Neural cell (in vitro differentiated cells): ENCODE data around the gene TBC1D24. TPM values are rescaled to one million over a fixed set of nuclear protein-coding genes. Genes with fewer than 3 reads are reported as not detected.
"Not testable (repeated sequence)": the region's sequence is repeated elsewhere in the genome, so short reads cannot be mapped to it uniquely, and the experiment has no call there.

Source experiments
- H2AFZ ChIP-seq: fragments of 200-600, 300-800 bp; sonication (generic), shearing (Covaris generic); 2 replicates; pipeline ENCODE4 v1.6.0; 2014; ENCODE audit warnings: low read depth, mild to moderate bottlenecking, antibody characterized with exemption, low read length, moderate library complexity
- H3F3A ChIP-seq: fragments of 200-600 bp; shearing (Covaris generic); 2 replicates; pipeline ENCODE4 v1.6.1; 2016; ENCODE audit warnings: mild to moderate bottlenecking, moderate library complexity, mixed read lengths, antibody characterized with exemption, low read length; ENCODE audit not compliant: insufficient read depth, poor library complexity, severe bottlenecking
- H3K27ac ChIP-seq: fragments of 200-600, 300-800 bp; sonication (generic), shearing (Covaris generic); 2 replicates; pipeline ENCODE4 v1.5.1; 2014; ENCODE audit warnings: mild to moderate bottlenecking, low read length, moderate library complexity
- H3K27me3 ChIP-seq: fragments of 300-800, 200-600 bp; sonication (generic), shearing (Covaris generic); 2 replicates; pipeline ENCODE4 v1.6.0; 2014; ENCODE audit warnings: mild to moderate bottlenecking, low read depth, low read length, moderate library complexity; ENCODE audit not compliant: insufficient read depth
- H3K36me3 ChIP-seq: fragments of 300-800, 200-600 bp; sonication (generic), shearing (Covaris generic); 2 replicates; pipeline ENCODE4 v1.5.1; 2014; ENCODE audit warnings: mild to moderate bottlenecking, antibody characterized with exemption, low read length, moderate library complexity; ENCODE audit not compliant: insufficient read depth
- H3K4me2 ChIP-seq: fragments of 300-800, 200-600 bp; sonication (generic), shearing (Covaris generic); 2 replicates; pipeline ENCODE4 v1.6.0; 2014; ENCODE audit warnings: mild to moderate bottlenecking, low read length
- H3K4me3 ChIP-seq: fragments of 300-800, 200-600 bp; sonication (generic), shearing (Covaris generic); 2 replicates; pipeline ENCODE4 v1.5.1; 2014; ENCODE audit warnings: mild to moderate bottlenecking, low read length, moderate library complexity
- H3K79me2 ChIP-seq: fragments of 200-600 bp; shearing (Covaris generic); replicated peaks from 2 replicates; pipeline ENCODE4 v1.6.0; 2014; ENCODE audit warnings: mild to moderate bottlenecking, low read length, moderate library complexity; ENCODE audit not compliant: insufficient read depth
- H3K9ac ChIP-seq: fragments of 300-800, 200-600 bp; sonication (generic), shearing (Covaris generic); 2 replicates; pipeline ENCODE4 v1.6.1; 2016; ENCODE audit warnings: mild to moderate bottlenecking, low read length, mixed read lengths
- H3K9me2 ChIP-seq: fragments of 200-600 bp; shearing (Covaris generic); 2 replicates; pipeline ENCODE4 v1.6.1; 2016; ENCODE audit warnings: mild to moderate bottlenecking, low read length, mixed read lengths; ENCODE audit not compliant: insufficient read depth
- H3K9me3 ChIP-seq: fragments of 200-600, 300-800 bp; sonication (generic), shearing (Covaris generic); 2 replicates; pipeline ENCODE4 v1.6.1; 2016; ENCODE audit warnings: mild to moderate bottlenecking, mixed run types, low read length, moderate library complexity, mixed read lengths
- H4K20me1 ChIP-seq: fragments of 200-600 bp; shearing (Covaris generic); 2 replicates; pipeline ENCODE4 v1.6.1; 2016; ENCODE audit warnings: mild to moderate bottlenecking, mixed run types; ENCODE audit not compliant: insufficient read depth
- EP300 ChIP-seq: fragments of 450-650 bp; conservative IDR thresholded peaks from 2 replicates; pipeline ENCODE4 v1.6.1; 2014; ENCODE audit warnings: antibody characterized with exemption, mild to moderate bottlenecking, moderate library complexity; ENCODE audit not compliant: poor library complexity, severe bottlenecking
- EZH2 ChIP-seq: fragments of 200-600, 300-800 bp; shearing (Covaris generic), sonication (generic); IDR thresholded peaks from 2 replicates; pipeline ENCODE4 v1.6.1; 2014; ENCODE audit warnings: antibody characterized with exemption, low read length, borderline replicate concordance, mild to moderate bottlenecking; ENCODE audit not compliant: insufficient read depth, poor library complexity, severe bottlenecking
- MXI1 ChIP-seq: fragments of 450-650 bp; conservative IDR thresholded peaks from 2 replicates; pipeline ENCODE4 v1.6.1; 2014; ENCODE audit warnings: antibody characterized with exemption, mild to moderate bottlenecking; ENCODE audit not compliant: poor library complexity, severe bottlenecking
- POLR2AphosphoS5 ChIP-seq: IDR thresholded peaks from 2 replicates; pipeline ENCODE4 v1.6.1; 2012
- RAD21 ChIP-seq: fragments of 450-650 bp; conservative IDR thresholded peaks from 2 replicates; pipeline ENCODE4 v1.6.1; 2014; ENCODE audit warnings: antibody characterized with exemption, mild to moderate bottlenecking, moderate library complexity
- SMC3 ChIP-seq: fragments of 450-650 bp; conservative IDR thresholded peaks from 2 replicates; pipeline ENCODE4 v1.6.1; 2014; ENCODE audit warnings: antibody characterized with exemption, mild to moderate bottlenecking, moderate library complexity; ENCODE audit not compliant: poor library complexity
- TAF1 ChIP-seq: IDR thresholded peaks from 2 replicates; pipeline ENCODE4 v1.6.1; 2012; ENCODE audit warnings: low read depth
- polyA plus RNA-seq: library from polyadenylated mRNA; depleted of rRNA; stranded (reverse); fragments of >200 nt; gene quantifications from 2 replicates; pipeline ENCODE4 v1.2.3, GENCODE V29; 2014
- TF ChIP-seq, protein P1 (sequence below): IDR thresholded peaks from 2 replicates; pipeline ENCODE4 v1.6.1; 2012; ENCODE audit warnings: borderline replicate concordance
- TF ChIP-seq, protein P2 (sequence below): fragments of 450-650 bp; IDR thresholded peaks from 2 replicates; pipeline ENCODE4 v1.5.1; 2014; ENCODE audit warnings: antibody characterized with exemption, mild to moderate bottlenecking, moderate library complexity; ENCODE audit not compliant: poor library complexity, severe bottlenecking

TBC1D24 gene
- polyA plus RNA-seq, 1 donor from 2014 or later = 27.1 TPM

DNA sequence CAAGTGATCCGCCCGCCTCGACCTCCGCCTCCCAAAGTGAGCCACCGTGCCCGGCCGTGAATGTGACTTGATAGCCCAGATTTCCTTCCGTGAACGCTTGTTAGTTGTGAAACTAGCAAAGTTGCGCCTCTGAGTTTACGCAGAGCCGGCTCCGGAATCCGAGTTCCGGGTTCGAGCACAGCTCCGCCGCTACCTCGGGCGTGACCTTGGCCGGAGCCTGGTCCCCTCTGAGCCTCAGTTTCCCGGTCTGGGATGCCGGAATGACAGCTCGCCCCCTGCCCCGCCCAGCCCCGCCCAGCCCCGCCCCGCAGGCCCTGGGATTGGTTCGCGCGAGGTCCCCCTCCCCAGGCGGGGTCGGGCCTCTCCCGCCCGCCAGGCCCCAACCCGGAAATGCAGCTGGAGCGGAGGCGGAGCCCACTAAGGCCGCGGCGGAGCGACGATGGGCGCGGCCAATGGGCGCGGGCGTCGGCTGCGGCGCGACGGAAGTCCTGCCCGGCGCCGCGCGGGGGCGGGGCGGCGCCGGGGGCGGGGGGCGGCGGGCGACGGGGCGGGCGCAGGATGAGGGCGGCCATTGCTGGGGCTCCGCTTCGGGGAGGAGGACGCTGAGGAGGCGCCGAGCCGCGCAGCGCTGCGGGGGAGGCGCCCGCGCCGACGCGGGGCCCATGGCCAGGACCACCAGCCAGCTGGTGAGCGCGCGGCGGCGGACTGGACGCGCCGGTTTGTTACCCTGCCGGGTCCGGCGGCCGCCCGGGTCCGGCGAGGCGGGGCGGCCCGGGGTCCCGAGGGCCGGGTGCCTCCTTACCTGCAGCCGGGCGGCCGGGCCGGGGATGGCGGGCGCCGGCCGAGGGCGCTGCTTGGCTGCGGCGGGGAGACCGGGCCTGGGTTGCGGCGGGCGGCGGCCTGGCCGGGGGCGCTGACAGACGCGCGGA is 62.8 kb downstream of the TBC1D24 start, which contains the start of gene PDPK1:
PDPK1 (plus strand) TSS at position 571 of the 929 bp plus-strand sequence; CDS start at position 663, 92 bp downstream.
- TF ChIP-seq MXI1 = peak; percentile 20
- no peak for TF ChIP-seq RAD21
- peak; percentile 62 for TF ChIP-seq POLR2AphosphoS5
- no peak for TF ChIP-seq SMC3
- TF ChIP-seq EP300 = no peak
- TF ChIP-seq, protein P1, sequence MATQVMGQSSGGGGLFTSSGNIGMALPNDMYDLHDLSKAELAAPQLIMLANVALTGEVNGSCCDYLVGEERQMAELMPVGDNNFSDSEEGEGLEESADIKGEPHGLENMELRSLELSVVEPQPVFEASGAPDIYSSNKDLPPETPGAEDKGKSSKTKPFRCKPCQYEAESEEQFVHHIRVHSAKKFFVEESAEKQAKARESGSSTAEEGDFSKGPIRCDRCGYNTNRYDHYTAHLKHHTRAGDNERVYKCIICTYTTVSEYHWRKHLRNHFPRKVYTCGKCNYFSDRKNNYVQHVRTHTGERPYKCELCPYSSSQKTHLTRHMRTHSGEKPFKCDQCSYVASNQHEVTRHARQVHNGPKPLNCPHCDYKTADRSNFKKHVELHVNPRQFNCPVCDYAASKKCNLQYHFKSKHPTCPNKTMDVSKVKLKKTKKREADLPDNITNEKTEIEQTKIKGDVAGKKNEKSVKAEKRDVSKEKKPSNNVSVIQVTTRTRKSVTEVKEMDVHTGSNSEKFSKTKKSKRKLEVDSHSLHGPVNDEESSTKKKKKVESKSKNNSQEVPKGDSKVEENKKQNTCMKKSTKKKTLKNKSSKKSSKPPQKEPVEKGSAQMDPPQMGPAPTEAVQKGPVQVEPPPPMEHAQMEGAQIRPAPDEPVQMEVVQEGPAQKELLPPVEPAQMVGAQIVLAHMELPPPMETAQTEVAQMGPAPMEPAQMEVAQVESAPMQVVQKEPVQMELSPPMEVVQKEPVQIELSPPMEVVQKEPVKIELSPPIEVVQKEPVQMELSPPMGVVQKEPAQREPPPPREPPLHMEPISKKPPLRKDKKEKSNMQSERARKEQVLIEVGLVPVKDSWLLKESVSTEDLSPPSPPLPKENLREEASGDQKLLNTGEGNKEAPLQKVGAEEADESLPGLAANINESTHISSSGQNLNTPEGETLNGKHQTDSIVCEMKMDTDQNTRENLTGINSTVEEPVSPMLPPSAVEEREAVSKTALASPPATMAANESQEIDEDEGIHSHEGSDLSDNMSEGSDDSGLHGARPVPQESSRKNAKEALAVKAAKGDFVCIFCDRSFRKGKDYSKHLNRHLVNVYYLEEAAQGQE = no peak
- no peak for TF ChIP-seq TAF1
- no peak for TF ChIP-seq EZH2
- TF ChIP-seq, protein P2, sequence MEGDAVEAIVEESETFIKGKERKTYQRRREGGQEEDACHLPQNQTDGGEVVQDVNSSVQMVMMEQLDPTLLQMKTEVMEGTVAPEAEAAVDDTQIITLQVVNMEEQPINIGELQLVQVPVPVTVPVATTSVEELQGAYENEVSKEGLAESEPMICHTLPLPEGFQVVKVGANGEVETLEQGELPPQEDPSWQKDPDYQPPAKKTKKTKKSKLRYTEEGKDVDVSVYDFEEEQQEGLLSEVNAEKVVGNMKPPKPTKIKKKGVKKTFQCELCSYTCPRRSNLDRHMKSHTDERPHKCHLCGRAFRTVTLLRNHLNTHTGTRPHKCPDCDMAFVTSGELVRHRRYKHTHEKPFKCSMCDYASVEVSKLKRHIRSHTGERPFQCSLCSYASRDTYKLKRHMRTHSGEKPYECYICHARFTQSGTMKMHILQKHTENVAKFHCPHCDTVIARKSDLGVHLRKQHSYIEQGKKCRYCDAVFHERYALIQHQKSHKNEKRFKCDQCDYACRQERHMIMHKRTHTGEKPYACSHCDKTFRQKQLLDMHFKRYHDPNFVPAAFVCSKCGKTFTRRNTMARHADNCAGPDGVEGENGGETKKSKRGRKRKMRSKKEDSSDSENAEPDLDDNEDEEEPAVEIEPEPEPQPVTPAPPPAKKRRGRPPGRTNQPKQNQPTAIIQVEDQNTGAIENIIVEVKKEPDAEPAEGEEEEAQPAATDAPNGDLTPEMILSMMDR = no peak
- Histone ChIP-seq H3K27ac (no peak within 1 kb of the TSS), H3K36me3 (no peaks in the 10 kb centered on the region), H3K9me3 (no peaks in the 10 kb centered on the region), H3K9me2 (no peaks in the 10 kb centered on the region), H3K9ac (peak within 1 kb of the TSS; percentile 59), H4K20me1 (no peaks in the 10 kb centered on the region), H2AFZ (no peak within 1 kb of the TSS), H3K4me2 (peak within 1 kb of the TSS; percentile 55), H3F3A (no peaks in the 10 kb centered on the region), H3K27me3 (no peaks in the 10 kb centered on the region), H3K79me2 (peaks cover 12% of the 10 kb centered on the region), H3K4me3 (peak within 1 kb of the TSS; percentile 69)

DNA sequence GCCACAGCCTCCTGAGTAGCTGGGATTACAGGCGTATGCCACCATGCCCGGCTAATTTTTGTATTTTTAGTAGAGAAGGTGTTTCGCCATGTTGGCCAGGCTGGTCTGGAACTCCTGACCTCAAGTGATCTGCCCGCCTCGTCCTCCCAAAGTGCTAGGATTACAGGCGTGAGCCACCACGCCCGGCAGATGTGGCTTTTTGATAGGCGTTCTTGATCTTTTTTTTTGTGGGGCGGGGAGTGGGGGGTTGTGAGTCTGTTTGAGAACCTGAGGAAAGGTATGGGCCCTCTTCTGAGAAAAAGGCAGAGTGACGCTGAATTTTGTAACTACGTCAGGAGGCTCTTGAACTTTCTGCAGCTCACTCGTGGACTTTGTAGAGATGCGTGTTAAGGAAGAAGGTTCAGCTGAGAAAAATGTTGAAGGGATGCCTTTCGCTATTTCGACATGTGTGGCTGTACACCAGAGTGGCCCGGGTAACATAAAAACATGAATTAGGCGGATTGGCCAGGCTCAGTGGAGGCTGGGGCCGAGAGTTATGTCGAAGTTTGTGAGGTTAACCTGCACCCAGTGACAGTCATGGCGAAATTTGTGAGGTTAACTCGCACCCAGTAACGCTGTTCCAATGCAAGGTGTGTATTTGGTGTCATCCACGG is 64.4 kb downstream of the TBC1D24 start:
- H3K9ac ChIP-seq, H3K36me3 ChIP-seq, H4K20me1 ChIP-seq, H3K9me3 ChIP-seq, H3K27ac ChIP-seq, H3K4me2 ChIP-seq, H3F3A ChIP-seq, H3K9me2 ChIP-seq, H2AFZ ChIP-seq, H3K27me3 ChIP-seq: not testable (repeated sequence)
- peaks cover 12% of the 10 kb centered on the region for H3K79me2 ChIP-seq
- peak overlapping the region; percentile 64 for H3K4me3 ChIP-seq
